Mesothelial cell of epicardium (in vitro differentiated cells): ENCODE results near the gene ARHGAP22. TPM values are rescaled to one million over a fixed set of nuclear protein-coding genes. Genes with fewer than 3 reads are reported as not detected.

ENCODE experiments used
- DNase-seq, 2 experiments: peaks; one replicate each; pipeline ENCODE4 v3.0.0; 2021; ENCODE audit warnings: low spot score in 2 of 2; ENCODE audit not compliant: unreplicated experiment in 2 of 2
- H3K27ac Mint-ChIP-seq: 2 replicates; pipeline ENCODE4 v1.8.0; 2021; ENCODE audit warnings: mixed read lengths
- H3K27me3 Mint-ChIP-seq: 2 replicates; pipeline ENCODE4 v1.8.0; 2021; ENCODE audit warnings: low read depth, mixed read lengths
- H3K36me3 Mint-ChIP-seq: 2 replicates; pipeline ENCODE4 v1.8.0; 2021; ENCODE audit warnings: mixed read lengths
- H3K4me1 Mint-ChIP-seq: 2 replicates; pipeline ENCODE4 v1.8.0; 2021; ENCODE audit warnings: mixed read lengths
- H3K4me3 Mint-ChIP-seq: 2 replicates; pipeline ENCODE4 v1.8.0; 2021; ENCODE audit warnings: mild to moderate bottlenecking, moderate library complexity, mixed read lengths
- H3K9me3 Mint-ChIP-seq: 2 replicates; pipeline ENCODE4 v1.8.0; 2021; ENCODE audit warnings: mixed read lengths
- total RNA-seq: library from RNA; stranded (reverse); gene quantifications from 3 replicates; pipeline ENCODE4 v1.2.1, GENCODE V29; 2021
- TF ChIP-seq, protein P1 (sequence below): fragments of 200-600 bp; sonication (generic); IDR thresholded peaks from one replicate; pipeline ENCODE4 v1.5.0; 2021; ENCODE audit warnings: antibody characterized with exemption; ENCODE audit not compliant: unreplicated experiment

Gene ARHGAP22
- total RNA-seq, 1 donor from 2014 or later: 2.9 TPM

DNA sequence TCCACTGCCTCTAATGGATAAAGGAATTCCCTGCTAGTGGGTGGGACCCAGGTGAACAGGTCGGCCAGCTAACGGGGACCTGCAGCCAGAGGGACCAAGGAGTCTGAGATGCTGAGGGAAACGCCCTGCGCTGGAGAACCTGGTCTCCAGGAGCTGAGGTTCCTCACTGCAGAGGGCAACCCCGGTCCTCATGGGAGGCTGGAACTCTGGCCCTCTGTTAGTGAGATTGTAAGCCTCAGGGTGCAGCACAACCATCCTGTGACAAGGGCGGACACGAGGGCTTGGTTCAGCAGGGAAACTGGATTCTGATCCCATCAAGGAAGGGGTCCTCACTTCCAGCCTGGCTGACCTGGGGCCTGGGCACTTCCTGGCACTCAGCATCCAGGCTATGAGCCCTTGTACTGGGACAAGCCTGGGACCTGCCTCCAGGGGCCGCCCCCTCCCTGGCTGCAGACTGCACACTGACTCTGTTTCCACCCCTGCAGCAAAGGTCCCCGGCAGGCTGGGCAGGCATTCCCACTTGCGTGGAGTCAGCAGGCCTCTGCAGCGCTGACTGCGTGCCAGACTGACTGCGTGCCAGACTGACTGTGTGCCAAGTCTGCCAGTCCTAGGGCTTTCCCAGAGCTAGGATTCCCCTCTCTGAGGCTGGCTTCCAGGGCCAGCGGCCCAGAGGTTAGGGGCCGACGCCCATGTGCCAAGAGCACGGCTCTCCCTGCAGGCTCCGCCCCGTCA is 155.2 kb downstream of the ARHGAP22 start:
- no peaks in the 10 kb centered on the region for H3K9me3 Mint-ChIP-seq
- DNase-seq: no peak
- H3K4me1 Mint-ChIP-seq: peaks cover 24% of the 10 kb centered on the region
- TF ChIP-seq, protein P1, sequence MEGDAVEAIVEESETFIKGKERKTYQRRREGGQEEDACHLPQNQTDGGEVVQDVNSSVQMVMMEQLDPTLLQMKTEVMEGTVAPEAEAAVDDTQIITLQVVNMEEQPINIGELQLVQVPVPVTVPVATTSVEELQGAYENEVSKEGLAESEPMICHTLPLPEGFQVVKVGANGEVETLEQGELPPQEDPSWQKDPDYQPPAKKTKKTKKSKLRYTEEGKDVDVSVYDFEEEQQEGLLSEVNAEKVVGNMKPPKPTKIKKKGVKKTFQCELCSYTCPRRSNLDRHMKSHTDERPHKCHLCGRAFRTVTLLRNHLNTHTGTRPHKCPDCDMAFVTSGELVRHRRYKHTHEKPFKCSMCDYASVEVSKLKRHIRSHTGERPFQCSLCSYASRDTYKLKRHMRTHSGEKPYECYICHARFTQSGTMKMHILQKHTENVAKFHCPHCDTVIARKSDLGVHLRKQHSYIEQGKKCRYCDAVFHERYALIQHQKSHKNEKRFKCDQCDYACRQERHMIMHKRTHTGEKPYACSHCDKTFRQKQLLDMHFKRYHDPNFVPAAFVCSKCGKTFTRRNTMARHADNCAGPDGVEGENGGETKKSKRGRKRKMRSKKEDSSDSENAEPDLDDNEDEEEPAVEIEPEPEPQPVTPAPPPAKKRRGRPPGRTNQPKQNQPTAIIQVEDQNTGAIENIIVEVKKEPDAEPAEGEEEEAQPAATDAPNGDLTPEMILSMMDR: no peak
- H3K27ac Mint-ChIP-seq: no peak overlapping the region
- no peaks in the 10 kb centered on the region for H3K36me3 Mint-ChIP-seq
- no peak overlapping the region for H3K4me3 Mint-ChIP-seq
- no peaks in the 10 kb centered on the region for H3K27me3 Mint-ChIP-seq

DNA sequence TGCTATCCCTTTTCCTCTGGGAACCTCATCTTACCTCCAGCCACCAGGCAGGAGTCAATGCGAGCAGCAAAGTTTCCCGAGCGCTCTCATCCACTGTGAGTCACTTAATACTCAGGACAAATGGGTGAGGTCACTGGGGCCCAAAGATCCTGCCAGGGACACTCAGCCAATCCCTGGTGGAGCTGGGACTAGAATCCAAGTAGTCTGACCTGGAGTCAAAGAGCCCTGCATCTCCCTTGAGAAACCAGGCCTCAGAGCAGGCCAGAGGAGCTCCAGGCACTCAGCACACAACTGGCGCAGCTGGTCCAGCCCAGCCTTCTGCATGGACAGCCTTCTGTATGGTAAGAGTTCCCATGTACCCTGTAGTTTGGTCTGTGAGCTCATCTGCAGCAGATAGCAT is 156.1 kb downstream of the ARHGAP22 start:
- DNase-seq: no peak
- no peaks in the 10 kb centered on the region for H3K36me3 Mint-ChIP-seq
- no peaks in the 10 kb centered on the region for H3K27me3 Mint-ChIP-seq
- no peak overlapping the region for H3K4me3 Mint-ChIP-seq
- H3K4me1 Mint-ChIP-seq: peaks cover 24% of the 10 kb centered on the region
- no peaks in the 10 kb centered on the region for H3K9me3 Mint-ChIP-seq
- H3K27ac Mint-ChIP-seq: no peak overlapping the region
- TF ChIP-seq, protein P1: no peak

DNA sequence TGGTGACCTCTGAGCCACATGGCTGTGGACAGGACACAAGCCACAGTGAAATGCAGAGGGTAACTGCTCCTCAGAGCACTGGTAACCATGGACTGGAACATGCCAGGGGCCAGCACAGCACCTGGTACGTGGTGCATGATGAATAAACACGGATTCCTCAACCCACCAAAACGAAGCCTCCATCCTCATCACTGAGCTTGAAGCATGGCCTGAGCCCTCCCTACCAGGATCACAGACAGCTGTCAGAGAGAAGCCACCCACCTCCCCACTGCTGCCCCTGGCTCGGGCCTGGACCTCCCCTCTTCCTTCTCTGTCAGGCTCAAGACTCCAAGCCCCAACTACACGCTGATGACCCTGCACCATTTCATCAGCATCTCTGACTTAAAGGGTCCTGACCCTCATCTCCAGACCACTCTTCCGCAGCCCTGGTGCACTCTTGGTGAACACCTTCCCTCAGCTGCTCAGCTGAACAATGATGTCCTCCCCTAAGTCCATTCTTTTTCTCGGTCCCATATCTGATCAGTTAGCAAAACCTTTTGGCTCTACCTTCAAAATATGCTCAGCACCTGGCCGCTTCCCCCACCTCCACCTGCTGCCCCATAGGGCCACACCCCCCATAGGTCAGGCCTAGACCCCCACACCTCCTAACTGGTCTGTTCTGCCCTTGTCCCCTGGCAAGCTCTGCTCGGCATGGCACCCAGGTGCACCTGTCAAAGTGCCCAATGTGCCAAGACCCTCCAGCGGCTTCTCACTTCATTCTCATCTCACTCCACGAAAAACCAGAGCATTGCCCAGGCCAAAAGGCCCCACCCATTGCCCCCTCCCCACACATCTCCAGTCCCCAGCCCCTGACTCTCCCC is 157.3 kb downstream of the ARHGAP22 start:
- TF ChIP-seq, protein P1: no peak
- H3K4me3 Mint-ChIP-seq: no peak overlapping the region
- H3K4me1 Mint-ChIP-seq: peaks cover 23% of the 10 kb centered on the region
- H3K36me3 Mint-ChIP-seq: no peaks in the 10 kb centered on the region
- H3K27me3 Mint-ChIP-seq: no peaks in the 10 kb centered on the region
- no peaks in the 10 kb centered on the region for H3K9me3 Mint-ChIP-seq
- H3K27ac Mint-ChIP-seq: no peak overlapping the region
- DNase-seq: no peak

DNA sequence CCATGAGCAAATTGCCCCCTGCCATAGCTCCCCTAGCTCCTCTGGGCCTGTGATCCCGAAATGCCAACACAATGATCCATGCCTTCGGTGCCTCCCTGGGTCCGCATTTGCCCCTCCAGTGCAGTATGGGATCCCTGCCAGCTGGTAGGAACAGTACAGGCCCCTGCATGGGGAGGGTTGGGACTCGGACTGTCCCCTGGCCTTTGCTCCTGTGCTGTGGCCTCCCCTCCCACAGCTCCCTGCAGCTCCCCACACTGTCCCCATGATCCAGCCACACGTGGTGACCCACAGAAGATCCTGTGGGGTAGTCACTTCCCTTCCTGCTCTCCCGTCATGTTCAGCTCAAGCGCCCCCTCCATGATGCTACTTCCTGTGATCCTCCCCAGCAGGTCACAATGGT is 158.1 kb downstream of the ARHGAP22 start:
- TF ChIP-seq, protein P1: no peak

DNA sequence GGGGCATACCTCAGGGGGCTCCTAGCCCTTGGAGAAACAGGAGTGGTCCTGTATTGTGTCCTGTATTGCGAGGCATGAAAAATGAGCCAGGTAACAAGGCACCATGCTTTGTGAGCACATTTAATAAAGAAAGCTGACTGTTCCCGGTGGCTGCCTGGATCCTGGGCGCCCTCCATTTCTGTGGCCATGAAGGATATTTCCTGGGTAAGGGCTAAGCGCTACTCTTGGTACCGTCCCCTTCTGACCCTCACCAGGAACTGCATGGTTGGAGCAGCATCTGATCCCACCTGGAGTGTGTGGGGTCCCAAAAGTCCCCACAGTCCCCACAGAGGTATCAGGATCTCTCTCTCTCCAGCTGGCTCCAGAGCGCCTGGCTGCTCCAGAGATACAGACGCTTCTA is 158.9 kb downstream of the ARHGAP22 start:
- DNase-seq: no peak
- no peaks in the 10 kb centered on the region for H3K27me3 Mint-ChIP-seq
- H3K9me3 Mint-ChIP-seq: no peaks in the 10 kb centered on the region

More for the DNA sequence above, 158.1 kb downstream of the ARHGAP22 start:
- no peak for DNase-seq
- H3K27ac Mint-ChIP-seq: no peak overlapping the region
- H3K9me3 Mint-ChIP-seq: no peaks in the 10 kb centered on the region
- H3K36me3 Mint-ChIP-seq: peaks cover 2% of the 10 kb centered on the region
- no peaks in the 10 kb centered on the region for H3K27me3 Mint-ChIP-seq
- H3K4me1 Mint-ChIP-seq: peaks cover 23% of the 10 kb centered on the region
- H3K4me3 Mint-ChIP-seq: no peak overlapping the region

More for the DNA sequence above, 158.9 kb downstream of the ARHGAP22 start:
- Mint-ChIP-seq H3K4me3 (no peak overlapping the region), H3K4me1 (peaks cover 23% of the 10 kb centered on the region), H3K27ac (no peak overlapping the region), H3K36me3 (peaks cover 2% of the 10 kb centered on the region)
- TF ChIP-seq, protein P1: no peak
